A673 (cell line): ENCODE results near the gene KRTAP5-7.
"Not testable (repeated sequence)": the region's sequence is repeated elsewhere in the genome, so short reads cannot be mapped to it uniquely, and the experiment has no call there.

Experiments used
- EZH2 ChIP-seq: fragments of 200-600 bp; sonication (generic); IDR thresholded peaks from 2 replicates; pipeline ENCODE4 v1.6.1; 2017; ENCODE audit warnings: borderline replicate concordance, low read depth, mild to moderate bottlenecking, mixed read lengths, antibody characterized with exemption, low read length; ENCODE audit not compliant: poor library complexity, severe bottlenecking
- TF ChIP-seq, protein P1 (sequence below): fragments of 300-800, 200-600 bp; sonication (generic); conservative IDR thresholded peaks from 2 replicates; pipeline ENCODE4 v1.5.1; 2017; ENCODE audit warnings: low read depth, mild to moderate bottlenecking, antibody characterized with exemption, low read length, moderate library complexity, mixed read lengths

DNA sequence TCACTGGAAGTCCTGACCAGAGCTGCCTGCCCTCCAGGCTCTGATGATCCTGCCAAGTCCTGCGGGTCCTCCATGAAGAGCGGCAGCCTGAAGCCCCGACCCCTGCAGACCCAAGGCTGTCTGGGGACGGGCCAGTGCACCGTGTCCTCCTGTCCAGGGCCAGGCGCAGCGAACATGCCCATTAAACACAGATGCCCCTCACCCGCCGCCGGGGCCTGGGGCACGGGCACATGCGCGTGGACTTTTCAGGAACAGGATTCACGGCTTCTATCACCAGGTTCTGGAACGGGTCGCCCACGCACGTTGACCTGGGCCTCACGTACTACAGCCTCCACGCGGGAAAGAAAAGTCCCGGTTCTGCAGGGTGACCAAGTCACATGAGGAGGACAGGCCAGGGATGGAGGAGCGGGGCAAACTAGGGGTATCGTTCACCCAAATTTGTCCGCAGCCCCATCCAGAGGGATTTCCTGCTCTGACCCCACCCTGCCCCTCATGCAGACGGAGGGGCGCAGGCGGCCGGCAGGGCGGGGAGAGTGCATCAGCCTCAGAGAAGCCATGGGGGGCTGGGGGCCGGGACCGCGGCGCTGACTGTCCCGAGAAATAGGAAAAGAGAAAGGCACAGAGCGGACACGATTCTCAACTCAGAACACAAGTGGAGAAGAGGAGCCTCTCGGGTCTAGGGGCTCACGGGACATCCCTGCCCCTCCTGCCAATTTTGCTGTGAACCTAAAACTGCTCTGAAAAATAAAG lies 44.2 kb downstream of the KRTAP5-7 start:
- TF ChIP-seq, protein P1, sequence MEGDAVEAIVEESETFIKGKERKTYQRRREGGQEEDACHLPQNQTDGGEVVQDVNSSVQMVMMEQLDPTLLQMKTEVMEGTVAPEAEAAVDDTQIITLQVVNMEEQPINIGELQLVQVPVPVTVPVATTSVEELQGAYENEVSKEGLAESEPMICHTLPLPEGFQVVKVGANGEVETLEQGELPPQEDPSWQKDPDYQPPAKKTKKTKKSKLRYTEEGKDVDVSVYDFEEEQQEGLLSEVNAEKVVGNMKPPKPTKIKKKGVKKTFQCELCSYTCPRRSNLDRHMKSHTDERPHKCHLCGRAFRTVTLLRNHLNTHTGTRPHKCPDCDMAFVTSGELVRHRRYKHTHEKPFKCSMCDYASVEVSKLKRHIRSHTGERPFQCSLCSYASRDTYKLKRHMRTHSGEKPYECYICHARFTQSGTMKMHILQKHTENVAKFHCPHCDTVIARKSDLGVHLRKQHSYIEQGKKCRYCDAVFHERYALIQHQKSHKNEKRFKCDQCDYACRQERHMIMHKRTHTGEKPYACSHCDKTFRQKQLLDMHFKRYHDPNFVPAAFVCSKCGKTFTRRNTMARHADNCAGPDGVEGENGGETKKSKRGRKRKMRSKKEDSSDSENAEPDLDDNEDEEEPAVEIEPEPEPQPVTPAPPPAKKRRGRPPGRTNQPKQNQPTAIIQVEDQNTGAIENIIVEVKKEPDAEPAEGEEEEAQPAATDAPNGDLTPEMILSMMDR, result not testable (repeated sequence)
- TF ChIP-seq EZH2, result not testable (repeated sequence)
